MM.1S (cell line): ENCODE data around the gene NOS1.

ENCODE experiments used
- DNase-seq: peaks from one replicate; pipeline ENCODE4 v3.0.0-alpha.2; 2015
- H2AFZ ChIP-seq: fragments of 300-600 bp; sonication (generic); 2 replicates; pipeline ENCODE4 v1.6.0; 2016; ENCODE audit warnings: antibody characterized with exemption, low read length
- H3F3A ChIP-seq: fragments of 300-600 bp; sonication (generic); 2 replicates; pipeline ENCODE4 v1.6.1; 2016; ENCODE audit warnings: mild to moderate bottlenecking, antibody characterized with exemption, low read length, moderate library complexity, mixed read lengths; ENCODE audit not compliant: insufficient read depth
- H3K27ac ChIP-seq: fragments of 300-600 bp; sonication (generic); 2 replicates; pipeline ENCODE4 v1.5.1; 2016; ENCODE audit warnings: mild to moderate bottlenecking, low read length
- H3K27me3 ChIP-seq: fragments of 300-600 bp; sonication (generic); replicated peaks from 2 replicates; pipeline ENCODE4 v1.6.0; 2016; ENCODE audit warnings: low read length; ENCODE audit not compliant: insufficient read depth
- H3K36me3 ChIP-seq: fragments of 300-600 bp; sonication (generic); replicated peaks from 2 replicates; pipeline ENCODE4 v1.6.1; 2016; ENCODE audit warnings: mild to moderate bottlenecking, low read length, mixed read lengths; ENCODE audit not compliant: insufficient read depth
- H3K4me1 ChIP-seq: fragments of 300-600 bp; sonication (generic); 2 replicates; pipeline ENCODE4 v1.6.1; 2016; ENCODE audit warnings: low read length, mixed read lengths
- H3K4me2 ChIP-seq: fragments of 300-600 bp; sonication (generic); 2 replicates; pipeline ENCODE4 v1.6.0; 2016; ENCODE audit warnings: low read depth, low read length
- H3K4me3 ChIP-seq: fragments of 300-600 bp; sonication (generic); 2 replicates; pipeline ENCODE4 v1.5.1; 2016; ENCODE audit warnings: low read length, mixed read lengths
- H3K79me2 ChIP-seq: fragments of 300-600 bp; sonication (generic); 2 replicates; pipeline ENCODE4 v1.6.1; 2016; ENCODE audit warnings: mixed run types, low read length, mixed read lengths
- H3K9ac ChIP-seq: fragments of 300-600 bp; sonication (generic); 2 replicates; pipeline ENCODE4 v1.6.1; 2016; ENCODE audit warnings: low read length, mixed read lengths
- H3K9me2 ChIP-seq: fragments of 300-600 bp; sonication (generic); replicated peaks from 2 replicates; pipeline ENCODE4 v1.6.1; 2016; ENCODE audit warnings: mild to moderate bottlenecking, low read length, mixed read lengths; ENCODE audit not compliant: insufficient read depth
- H3K9me3 ChIP-seq: fragments of 300-600 bp; sonication (generic); replicated peaks from 2 replicates; pipeline ENCODE4 v1.6.1; 2016; ENCODE audit warnings: mild to moderate bottlenecking, low read length, mixed read lengths; ENCODE audit not compliant: insufficient read depth
- H4K20me1 ChIP-seq: fragments of 300-600 bp; sonication (generic); 2 replicates; pipeline ENCODE4 v1.6.1; 2016; ENCODE audit warnings: mild to moderate bottlenecking, low read length, moderate library complexity, mixed read lengths; ENCODE audit not compliant: insufficient read depth
- EZH2 ChIP-seq: fragments of 300-600 bp; sonication (generic); optimal IDR thresholded peaks from 2 replicates; pipeline ENCODE3; 2017; ENCODE audit warnings: low read depth, mild to moderate bottlenecking, antibody characterized with exemption, low read length, mixed read lengths
- EZH2phosphoT487 ChIP-seq: fragments of 300-600 bp; sonication (generic); IDR thresholded peaks from 2 replicates; pipeline ENCODE4 v1.6.1; 2018; ENCODE audit warnings: antibody characterized with exemption, low read length
- TF ChIP-seq, protein P1 (sequence below): fragments of 300-600 bp; sonication (generic); IDR thresholded peaks from 2 replicates; pipeline ENCODE4 v1.5.1; 2016; ENCODE audit warnings: antibody characterized with exemption, low read length, mixed read lengths

Gene NOS1

DNA sequence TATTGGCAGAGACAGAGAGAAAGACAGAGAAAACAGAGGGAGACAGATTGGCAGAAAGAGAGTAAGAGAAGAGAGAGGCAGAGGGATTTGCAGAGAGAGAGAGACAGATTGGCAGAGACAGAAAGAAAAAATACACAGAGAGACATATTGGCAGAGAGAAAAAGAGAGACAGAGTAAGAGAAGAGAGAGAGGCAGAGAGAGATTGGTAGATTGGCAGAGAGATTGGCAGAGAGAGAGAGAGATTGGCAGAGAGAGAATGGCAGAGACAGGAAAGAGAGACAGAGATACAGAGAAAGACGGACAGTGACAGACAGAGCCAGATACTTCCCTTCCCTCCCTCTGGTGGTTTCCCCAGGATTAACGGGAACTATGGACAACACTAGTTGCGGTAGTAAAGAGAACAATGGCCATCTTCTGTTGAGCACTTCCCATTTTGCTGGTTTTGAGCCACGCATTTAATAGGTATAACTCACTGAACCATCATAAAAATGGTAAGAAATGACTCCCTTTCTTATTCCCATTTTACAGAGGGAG is 2.6 kb upstream of the NOS1 start:
- Histone ChIP-seq H4K20me1 (no peaks in the 10 kb centered on the region), H3K9ac (no peak overlapping the region), H3K79me2 (no peaks in the 10 kb centered on the region), H3F3A (no peaks in the 10 kb centered on the region), H3K27ac (no peak overlapping the region), H3K9me2 (no peaks in the 10 kb centered on the region), H3K4me3 (no peak overlapping the region), H3K36me3 (no peaks in the 10 kb centered on the region), H3K27me3 (peaks cover 13% of the 10 kb centered on the region), H3K4me2 (no peak overlapping the region), H2AFZ (no peak overlapping the region), H3K9me3 (no peaks in the 10 kb centered on the region), H3K4me1 (no peaks in the 10 kb centered on the region)
- TF ChIP-seq EZH2 (no peak), EZH2phosphoT487 (no peak)
- TF ChIP-seq, protein P1, sequence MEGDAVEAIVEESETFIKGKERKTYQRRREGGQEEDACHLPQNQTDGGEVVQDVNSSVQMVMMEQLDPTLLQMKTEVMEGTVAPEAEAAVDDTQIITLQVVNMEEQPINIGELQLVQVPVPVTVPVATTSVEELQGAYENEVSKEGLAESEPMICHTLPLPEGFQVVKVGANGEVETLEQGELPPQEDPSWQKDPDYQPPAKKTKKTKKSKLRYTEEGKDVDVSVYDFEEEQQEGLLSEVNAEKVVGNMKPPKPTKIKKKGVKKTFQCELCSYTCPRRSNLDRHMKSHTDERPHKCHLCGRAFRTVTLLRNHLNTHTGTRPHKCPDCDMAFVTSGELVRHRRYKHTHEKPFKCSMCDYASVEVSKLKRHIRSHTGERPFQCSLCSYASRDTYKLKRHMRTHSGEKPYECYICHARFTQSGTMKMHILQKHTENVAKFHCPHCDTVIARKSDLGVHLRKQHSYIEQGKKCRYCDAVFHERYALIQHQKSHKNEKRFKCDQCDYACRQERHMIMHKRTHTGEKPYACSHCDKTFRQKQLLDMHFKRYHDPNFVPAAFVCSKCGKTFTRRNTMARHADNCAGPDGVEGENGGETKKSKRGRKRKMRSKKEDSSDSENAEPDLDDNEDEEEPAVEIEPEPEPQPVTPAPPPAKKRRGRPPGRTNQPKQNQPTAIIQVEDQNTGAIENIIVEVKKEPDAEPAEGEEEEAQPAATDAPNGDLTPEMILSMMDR: no peak
- DNase-seq: no peak

- no peaks in the 10 kb centered on the region for H4K20me1 ChIP-seq
- H3K27ac ChIP-seq: no peak overlapping the region
- no peak overlapping the region for H3K9ac ChIP-seq
- no peaks in the 10 kb centered on the region for H3K9me3 ChIP-seq
- no peak for TF ChIP-seq EZH2
- TF ChIP-seq, protein P1: no peak
- no peak overlapping the region for H2AFZ ChIP-seq
- H3K4me3 ChIP-seq: no peak overlapping the region
- H3F3A ChIP-seq: no peaks in the 10 kb centered on the region
- no peak for DNase-seq
- no peaks in the 10 kb centered on the region for H3K79me2 ChIP-seq
- H3K9me2 ChIP-seq: no peaks in the 10 kb centered on the region
- no peak overlapping the region for H3K4me2 ChIP-seq
- no peaks in the 10 kb centered on the region for H3K4me1 ChIP-seq
- no peaks in the 10 kb centered on the region for H3K36me3 ChIP-seq
- H3K27me3 ChIP-seq: peaks cover 13% of the 10 kb centered on the region
These were observed 1.7 kb upstream of the NOS1 start for GRCh38 chr12:117363056-117363662.

- H3K27me3 ChIP-seq: peaks cover 13% of the 10 kb centered on the region
- H3K79me2 ChIP-seq: no peaks in the 10 kb centered on the region
- H3K4me1 ChIP-seq: no peaks in the 10 kb centered on the region
- no peak overlapping the region for H2AFZ ChIP-seq
- H4K20me1 ChIP-seq: no peaks in the 10 kb centered on the region
- H3K9me3 ChIP-seq: no peaks in the 10 kb centered on the region
- no peak overlapping the region for H3K4me2 ChIP-seq
- no peak for DNase-seq
- no peaks in the 10 kb centered on the region for H3F3A ChIP-seq
- no peaks in the 10 kb centered on the region for H3K9me2 ChIP-seq
- no peaks in the 10 kb centered on the region for H3K36me3 ChIP-seq
- TF ChIP-seq EZH2 (no peak), EZH2phosphoT487 (no peak)
- TF ChIP-seq, protein P1: no peak
- no peak overlapping the region for H3K4me3 ChIP-seq
- H3K9ac ChIP-seq: no peak overlapping the region
- no peak overlapping the region for H3K27ac ChIP-seq
These were observed 965 bp upstream of the NOS1 start for GRCh38 chr12:117362391-117362790.
